K562 (cell line): ENCODE results near the gene TIA1. TPM values are rescaled to one million over a fixed set of nuclear protein-coding genes. Genes with fewer than 3 reads are reported as not detected.

Experiments
- ATAC-seq: fragments of 200-7000 bp; cut with Tn5 transposase; 3 replicates; pipeline ENCODE4 v1.9.1; 2020; ENCODE audit warnings: moderate library complexity
- BruUV-seq: library from RNA; stranded (reverse); fragments of 400-500 nt; replicated peaks from 2 replicates; lab custom pipeline; 2021; lab: Mats Ljungman, UMichigan
- CTCF ChIA-PET: fragments of 300-600 bp; formaldehyde crosslinking; extraction: SDS; loops from one replicate; lab custom pipeline; 2021; ENCODE audit warnings: low intra/inter-chr PET ratio; lab: Yijun Ruan, JAX
- POLR2A ChIA-PET: fragments of 300-600, 350-650 bp; sonication (Branson Sonifier 250); formaldehyde crosslinking; extraction: SDS; loops from one replicate; lab custom pipeline; 2021; ENCODE audit warnings: antibody characterized with exemption, inconsistent platforms; lab: Yijun Ruan, JAX
- DNase-seq, 4 experiments: peaks; one replicate each; pipeline versions ENCODE4 v3.0.0 to v3.0.0-alpha.2; 2011 to 2018; ENCODE audit warnings: low spot score in 3 of 4, mixed read lengths in 3 of 4; ENCODE audit errors: extremely low read depth in 1 of 4
- FAIRE-seq: peaks from 2 replicates; lab custom pipeline; 2011; peaks lifted over from hg19 to GRCh38; lab: Jason Lieb, UNC
- H2AFZ ChIP-seq: 2 replicates; pipeline ENCODE4 v1.6.0; 2011; ENCODE audit warnings: low read depth, low read length, control low read depth, inconsistent platforms
- H3K27ac ChIP-seq: fragments of 200-600 bp; 3 replicates; pipeline ENCODE4 v1.8.0; 2011; ENCODE audit warnings: low read depth, mild to moderate bottlenecking, control low read depth, inconsistent platforms, low read length, moderate library complexity, mixed read lengths; ENCODE audit errors: extremely low read depth
- H3K27me3 ChIP-seq, 2 experiments: fragments of 300-600 bp in 1 of 2; 2 replicates in 1 of 2; 3 replicates in 1 of 2; pipeline versions ENCODE4 v1.6.0 to v1.8.0; 2011; ENCODE audit warnings: inconsistent platforms in 2 of 2, low read length in 2 of 2, mild to moderate bottlenecking in 1 of 2, mixed read lengths in 1 of 2, moderate library complexity in 1 of 2; ENCODE audit not compliant: control insufficient read depth in 2 of 2, insufficient read depth in 2 of 2
- H3K36me3 ChIP-seq: fragments of 300-600 bp; 3 replicates; pipeline ENCODE4 v1.8.0; 2011; ENCODE audit warnings: mild to moderate bottlenecking, low read length, inconsistent platforms; ENCODE audit not compliant: control insufficient read depth, insufficient read depth
- H3K4me1 ChIP-seq, 2 experiments: fragments of 200-600 bp in 1 of 2; replicated peaks in 1 of 2; 2 replicates in 1 of 2; 3 replicates in 1 of 2; pipeline versions ENCODE4 v1.5.1 to v1.8.0; 2011; ENCODE audit warnings: inconsistent platforms in 2 of 2, low read length in 2 of 2, mild to moderate bottlenecking in 1 of 2, mixed read lengths in 1 of 2, moderate library complexity in 1 of 2; ENCODE audit not compliant: control insufficient read depth in 2 of 2, insufficient read depth in 2 of 2
- H3K4me2 ChIP-seq: 2 replicates; pipeline ENCODE4 v1.6.1; 2011; ENCODE audit warnings: low read length, control low read depth, inconsistent platforms, mixed read lengths; ENCODE audit not compliant: insufficient read depth
- H3K4me3 ChIP-seq: fragments of 200-600 bp; sonication (generic), shearing (Covaris generic); 2 replicates; pipeline ENCODE4 v1.5.1; 2016; ENCODE audit warnings: control low read depth, inconsistent platforms
- H3K79me2 ChIP-seq: fragments of 200-600 bp; 3 replicates; pipeline ENCODE4 v1.8.0; 2011; ENCODE audit warnings: low read length, inconsistent platforms; ENCODE audit not compliant: control insufficient read depth, insufficient read depth
- H3K9ac ChIP-seq, 2 experiments: 2 replicates each; pipeline versions ENCODE4 v1.6.0 to v1.6.1; 2011; ENCODE audit warnings: low read depth in 2 of 2, low read length in 2 of 2, control low read depth in 1 of 2, inconsistent platforms in 1 of 2, mild to moderate bottlenecking in 1 of 2, mixed read lengths in 1 of 2; ENCODE audit not compliant: insufficient read depth in 1 of 2
- H3K9me1 ChIP-seq: one replicate; pipeline ENCODE4 v1.6.0; 2011; ENCODE audit warnings: inconsistent platforms, mild to moderate bottlenecking, low read length, moderate library complexity; ENCODE audit not compliant: control insufficient read depth, insufficient read depth
- H3K9me3 ChIP-seq: replicated peaks from 2 replicates; pipeline ENCODE4 v1.5.1; 2011; ENCODE audit warnings: low read depth, low read length, inconsistent platforms; ENCODE audit not compliant: control insufficient read depth, insufficient read depth
- H4K20me1 ChIP-seq: replicated peaks from 2 replicates; pipeline ENCODE4 v1.6.1; 2011; ENCODE audit warnings: low read length, inconsistent platforms, mixed read lengths; ENCODE audit not compliant: control insufficient read depth, insufficient read depth
- HCFC1 ChIP-seq: IDR thresholded peaks from 2 replicates; pipeline ENCODE4 v1.6.1; 2012; ENCODE audit warnings: low read depth, low read length, improper control_type of control experiment
- MEF2D ChIP-seq: conservative IDR thresholded peaks from 2 replicates; pipeline ENCODE4 v1.6.1; 2016; ENCODE audit warnings: low read depth, missing genetic modification characterization, missing compliant biosample characterization
- MLLT1 ChIP-seq, 2 experiments: fragments of 450-650 bp; IDR thresholded peaks; 2 replicates each; pipeline ENCODE4 v1.6.1; 2016
- PHF21A ChIP-seq: fragments of 450-650 bp; IDR thresholded peaks from 2 replicates; pipeline ENCODE4 v1.6.1; 2017; ENCODE audit warnings: low read depth, borderline replicate concordance
- PREB ChIP-seq: sonication (generic); formaldehyde crosslinking; IDR thresholded peaks from 2 replicates; pipeline ENCODE4 v1.8.1; 2023; ENCODE audit warnings: mild to moderate bottlenecking, missing genetic modification reagents
- RBM17 ChIP-seq: fragments of 200-400 bp; formaldehyde crosslinking; IDR thresholded peaks from 2 replicates; pipeline ENCODE4 v1.6.1; 2017; ENCODE audit warnings: low read depth, mild to moderate bottlenecking, low read length, borderline replicate concordance
- SIN3B ChIP-seq: fragments of 450-650 bp; IDR thresholded peaks from 2 replicates; pipeline ENCODE4 v1.6.1; 2017; ENCODE audit warnings: low read depth, mild to moderate bottlenecking, moderate library complexity
- STAG1 ChIP-seq: sonication (generic); formaldehyde crosslinking; IDR thresholded peaks from 2 replicates; pipeline ENCODE4 v1.5.0; 2020; ENCODE audit warnings: missing genetic modification reagents, borderline replicate concordance
- TRIM24 ChIP-seq, 2 experiments: fragments of 450-650 bp; IDR thresholded peaks; 2 replicates each; pipeline ENCODE4 v1.6.1; 2016
- ZNF347 ChIP-seq: fragments of 450-650 bp; formaldehyde crosslinking; IDR thresholded peaks from 2 replicates; pipeline ENCODE4 v1.4.0; 2020; ENCODE audit warnings: low read depth, mild to moderate bottlenecking, moderate library complexity
- ZNF436 ChIP-seq: fragments of 250-450, 450-650 bp; sonication (Bioruptor Pico); formaldehyde crosslinking; IDR thresholded peaks from 2 replicates; pipeline ENCODE4 v1.7.0; 2020; ENCODE audit warnings: mild to moderate bottlenecking
- ZZZ3 ChIP-seq: fragments of 450-650 bp; IDR thresholded peaks from 2 replicates; pipeline ENCODE4 v1.6.1; 2016; ENCODE audit warnings: antibody characterized with exemption, mild to moderate bottlenecking, moderate library complexity
- WGBS: fragments of 100-300 bp; shearing (Covaris generic); methylation state at CpG from one replicate; pipeline ENCODE4 v1.1.6; 2016; ENCODE audit warnings: low coverage, mixed read lengths; ENCODE audit not compliant: insufficient coverage; ENCODE audit errors: missing lambda C conversion rate; 5-methylcytosine and 5-hydroxymethylcytosine counted together
- in situ Hi-C: fragments of 300-500 bp; cut with MboI; formaldehyde crosslinking; loops from 4 replicates; pipeline ENCODE4 v1.15.0; 2018; ENCODE audit warnings: inconsistent platforms, mixed read lengths
- intact Hi-C: fragments of 100-400 bp; cut with micrococcal nuclease; formaldehyde crosslinking; loops from 2 replicates; pipeline ENCODE4 v1.14.2; 2022
- polyA plus RNA-seq, 8 experiments: library from polyadenylated mRNA; depleted of rRNA in 4 of 8; stranded (reverse) in 5 of 8; unstranded in 3 of 8; fragments of >200 nt; fragmentation: Nextera tagmentation in 2 of 8; fragmentation: Illumina TruSeq in 1 of 8; extraction: Ambion mirVana in 2 of 8; extraction: Trizol in 1 of 8; gene quantifications; 2 replicates each; pipeline versions ENCODE4 v1.2.1 to v1.2.3, GENCODE V29; 2011 to 2014; ENCODE audit warnings: inconsistent platforms in 1 of 8, missing spikeins in 1 of 8
- total RNA-seq, 7 experiments: library from RNA; depleted of rRNA in 6 of 7; stranded (reverse); fragments of >200 nt in 6 of 7; fragmentation: Illumina TruSeq in 2 of 7; extraction: Trizol in 2 of 7; gene quantifications; 2 replicates each; pipeline versions ENCODE4 v1.2.1 to v1.2.3, GENCODE V29; 2011 to 2021; ENCODE audit warnings: low replicate concordance in 1 of 7
- TF ChIP-seq, protein P1 (sequence below): fragments of 450-650 bp; formaldehyde crosslinking; IDR thresholded peaks from 2 replicates; pipeline ENCODE4 v1.4.0; 2020; ENCODE audit warnings: mild to moderate bottlenecking, moderate library complexity
- TF ChIP-seq, protein P2 (sequence below): fragments of 250-450 bp; sonication (Bioruptor Pico); IDR thresholded peaks from 2 replicates; pipeline ENCODE4 v1.5.0; 2021; ENCODE audit warnings: mild to moderate bottlenecking, moderate library complexity
- TF ChIP-seq, protein P3 (sequence below): fragments of 450-650 bp; formaldehyde crosslinking; IDR thresholded peaks from 2 replicates; pipeline ENCODE4 v1.4.0; 2020; ENCODE audit warnings: mild to moderate bottlenecking, moderate library complexity

The TIA1 gene
- total and polyA plus RNA-seq, 9 of the 15 experiments (the other 6 are each of a cell fraction or from before 2014, with no cell fraction given) = 25.3 to 129 (median 79.6) TPM

DNA sequence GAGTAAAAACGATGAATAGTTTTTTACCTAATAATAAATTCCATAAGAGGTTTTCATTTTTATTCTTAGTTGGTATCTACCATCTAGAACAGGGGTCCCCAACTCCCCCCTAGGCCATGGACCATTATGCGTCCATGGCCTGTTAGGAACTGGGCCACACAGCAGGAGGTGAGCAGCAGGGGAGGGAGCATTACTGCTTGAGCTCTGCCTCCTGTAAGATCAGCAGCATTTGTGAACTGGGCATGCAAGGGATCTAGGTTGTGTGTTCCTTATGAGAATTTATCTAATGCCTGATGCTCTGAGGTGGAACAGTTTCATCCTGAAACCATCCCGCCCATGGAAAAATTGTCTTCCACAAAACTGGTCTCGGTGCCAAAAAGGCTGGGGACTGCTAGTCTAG, 5.9 kb downstream of the TIA1 start:
- no peak overlapping the region for H2AFZ ChIP-seq
- H3K4me2 ChIP-seq = no peak overlapping the region
- no peak for DNase-seq
- peaks cover 22 to 23% of the 10 kb centered on the region in 2 experiments; a peak in 4 of 5 replicates for H3K4me1 ChIP-seq
- no peaks in the 10 kb centered on the region for H3K27me3 ChIP-seq
- H3K9me1 ChIP-seq = no peaks in the 10 kb centered on the region
- in situ Hi-C loops (no loop called here), intact Hi-C loops (no loop called here)
- FAIRE-seq = no peak
- H3K9me3 ChIP-seq = no peaks in the 10 kb centered on the region
- no peaks in the 10 kb centered on the region for H4K20me1 ChIP-seq
- ChIA-PET CTCF (no interaction called here), POLR2A (interaction anchor here (1.8 kb wide), 1 partner anchor 11 kb away, joined by 4 read pairs; no protein-coding TSS in a partner anchor)
- H3K79me2 ChIP-seq = peaks cover 97% of the 10 kb centered on the region
- H3K9ac ChIP-seq = no peak overlapping the region
- peaks cover 26% of the 10 kb centered on the region for H3K36me3 ChIP-seq
- no peak overlapping the region for H3K4me3 ChIP-seq
- no peak overlapping the region for H3K27ac ChIP-seq
- no peak for ATAC-seq
- 77% methylated on average over 4 of the region's 4 CpGs for WGBS
- BruUV-seq = no TSS peak
- TF ChIP-seq MEF2D (tag) (no peak), ZZZ3 (no peak), TRIM24 (IDR thresholded peaks at IDR 0.05) (no peak), SIN3B (no peak), RBM17 (no peak), STAG1 (CRISPR knock-in tag) (no peak), PHF21A (no peak), ZNF436 (no peak), HCFC1 (no peak), PREB (CRISPR knock-in tag) (no peak), MLLT1 (IDR thresholded peaks at IDR 0.05) (no peak), ZNF347 (CRISPR knock-in tag) (no peak)
- TF ChIP-seq, protein P1, sequence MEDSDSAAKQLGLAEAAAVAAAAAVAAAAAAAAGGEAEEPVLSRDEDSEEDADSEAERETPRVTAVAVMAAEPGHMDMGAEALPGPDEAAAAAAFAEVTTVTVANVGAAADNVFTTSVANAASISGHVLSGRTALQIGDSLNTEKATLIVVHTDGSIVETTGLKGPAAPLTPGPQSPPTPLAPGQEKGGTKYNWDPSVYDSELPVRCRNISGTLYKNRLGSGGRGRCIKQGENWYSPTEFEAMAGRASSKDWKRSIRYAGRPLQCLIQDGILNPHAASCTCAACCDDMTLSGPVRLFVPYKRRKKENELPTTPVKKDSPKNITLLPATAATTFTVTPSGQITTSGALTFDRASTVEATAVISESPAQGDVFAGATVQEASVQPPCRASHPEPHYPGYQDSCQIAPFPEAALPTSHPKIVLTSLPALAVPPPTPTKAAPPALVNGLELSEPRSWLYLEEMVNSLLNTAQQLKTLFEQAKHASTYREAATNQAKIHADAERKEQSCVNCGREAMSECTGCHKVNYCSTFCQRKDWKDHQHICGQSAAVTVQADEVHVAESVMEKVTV (CRISPR knock-in tag) = no peak
- TF ChIP-seq, protein P2, sequence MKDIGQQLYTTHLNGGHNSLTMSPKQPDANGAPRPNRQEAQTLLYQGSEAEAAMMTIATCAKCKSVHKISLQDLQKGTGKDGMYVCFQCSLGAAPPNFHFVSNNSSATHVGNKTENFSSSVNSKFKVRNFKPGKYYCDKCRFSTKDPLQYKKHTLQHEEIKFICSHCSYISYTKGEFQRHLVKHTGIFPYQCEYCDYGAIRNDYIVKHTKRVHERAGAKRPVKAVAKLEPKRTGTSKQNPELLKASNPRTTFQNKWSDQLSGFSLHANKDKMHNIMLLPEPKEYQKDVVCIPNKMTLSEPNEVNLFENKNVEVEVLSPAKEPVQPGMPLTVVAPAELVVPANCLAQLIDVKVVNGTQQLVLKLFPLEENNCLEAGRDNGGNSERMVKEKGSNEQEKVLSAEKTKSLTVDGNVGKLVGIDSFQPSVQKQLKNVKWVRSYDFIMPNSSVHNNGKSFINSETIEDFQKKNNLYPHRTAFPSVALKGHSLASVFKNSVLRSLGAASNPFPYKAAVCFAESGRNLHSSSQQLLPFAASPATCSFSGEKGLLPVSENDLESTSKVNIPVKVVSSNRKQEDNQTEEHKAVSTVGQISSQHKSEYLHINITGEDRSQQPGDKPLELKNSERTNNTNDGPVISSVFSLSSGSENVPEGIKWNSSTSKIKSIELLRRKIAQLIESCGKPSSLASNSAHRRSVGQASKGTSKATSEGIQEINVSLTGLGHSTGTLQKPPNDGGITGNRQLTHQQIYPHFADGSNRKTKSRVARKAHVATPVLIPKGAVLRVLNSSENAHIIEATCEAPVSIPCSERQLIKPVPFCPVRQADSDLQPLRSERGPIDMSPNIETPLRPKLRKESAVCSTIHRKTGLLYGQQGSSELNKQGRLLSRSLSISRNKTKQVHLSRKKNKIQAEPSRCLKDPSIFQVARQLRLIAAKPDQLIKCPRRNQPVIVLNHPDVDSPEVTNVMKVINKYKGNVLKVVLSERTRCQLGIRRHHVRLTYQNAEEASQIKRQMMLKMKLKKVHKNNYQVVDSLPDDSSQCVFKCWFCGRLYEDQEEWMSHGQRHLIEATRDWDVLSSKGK (CRISPR knock-in tag) = no peak
- TF ChIP-seq, protein P3, sequence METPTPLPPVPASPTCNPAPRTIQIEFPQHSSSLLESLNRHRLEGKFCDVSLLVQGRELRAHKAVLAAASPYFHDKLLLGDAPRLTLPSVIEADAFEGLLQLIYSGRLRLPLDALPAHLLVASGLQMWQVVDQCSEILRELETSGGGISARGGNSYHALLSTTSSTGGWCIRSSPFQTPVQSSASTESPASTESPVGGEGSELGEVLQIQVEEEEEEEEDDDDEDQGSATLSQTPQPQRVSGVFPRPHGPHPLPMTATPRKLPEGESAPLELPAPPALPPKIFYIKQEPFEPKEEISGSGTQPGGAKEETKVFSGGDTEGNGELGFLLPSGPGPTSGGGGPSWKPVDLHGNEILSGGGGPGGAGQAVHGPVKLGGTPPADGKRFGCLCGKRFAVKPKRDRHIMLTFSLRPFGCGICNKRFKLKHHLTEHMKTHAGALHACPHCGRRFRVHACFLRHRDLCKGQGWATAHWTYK (CRISPR knock-in tag) = no peak
